ENCODE results near the gene API5. TPM values are rescaled to one million over a fixed set of nuclear protein-coding genes. Genes with fewer than 3 reads are reported as not detected.
A peak's percentile ranks its signal among the peaks of the same experiment; 100 is the strongest.

API5 gene
- total and polyA plus RNA-seq, 10 of the 15 experiments (the other 5 are each of a cell fraction or from before 2014, with no cell fraction given): 52.0 to 193 (median 106) TPM

- H3K9me3 ChIP-seq (replicated peaks; ENCODE audit: control insufficient read depth, insufficient read depth, low read length): no peaks in the 10 kb centered on the region
- WGBS (ENCODE audit: insufficient coverage, insufficient replicate concordance, low lambda C conversion rate, missing lambda C conversion rate): 71% methylated on average over 3 of the region's 3 CpGs
- H3K4me3 ChIP-seq: no peak overlapping the region
- no peak overlapping the region for H3K27ac ChIP-seq (ENCODE audit: control insufficient read depth, insufficient read depth)
- no peak for ATAC-seq
- H2AFZ ChIP-seq (ENCODE audit: control insufficient read depth, low read depth, low read length): no peak overlapping the region
- in situ Hi-C loops (cut with MboI): no loop called here
- no peaks in the 10 kb centered on the region for H4K20me1 ChIP-seq (ENCODE audit: control insufficient read depth, insufficient read depth)
- no peak overlapping the region for H3K4me2 ChIP-seq (ENCODE audit: control insufficient read depth, insufficient read depth)
- no peaks in the 10 kb centered on the region for H3K4me1 ChIP-seq (ENCODE audit: control insufficient read depth, insufficient read depth, low read length)
- ChIA-PET RAD21 (ENCODE audit: unreplicated experiment) (no interaction called here), SMC1A (ENCODE audit: uncharacterized antibody, unreplicated experiment) (no interaction called here), POLR2A (interaction anchor here (0.5 kb wide), 1 partner anchor 17 kb away, joined by 9 read pairs; no protein-coding TSS in a partner anchor), CTCF (interaction anchor here (2.2 kb wide), 1 partner anchor 9 kb away, joined by 6 read pairs; no protein-coding TSS in a partner anchor)
- H3K79me2 ChIP-seq (ENCODE audit: control insufficient read depth, insufficient read depth, low read length): no peaks in the 10 kb centered on the region
- no peak for FAIRE-seq
- DNase-seq (ENCODE audit: low read depth, low spot score): no peak
- no peaks in the 10 kb centered on the region; a peak in 1 of 4 replicates for H3K27me3 ChIP-seq (replicated peaks in 1 of 2; ENCODE audit: control insufficient read depth in 2 of 2, insufficient read depth in 2 of 2, low read length in 1 of 2)
- no peak overlapping the region for H3K9ac ChIP-seq (ENCODE audit: control insufficient read depth, insufficient read depth, low read length)
- no peaks in the 10 kb centered on the region for H3K36me3 ChIP-seq (ENCODE audit: control insufficient read depth in 2 of 2, insufficient read depth in 2 of 2, low read length in 1 of 2)
- BruUV-seq (replicated peaks): no TSS peak
- intact Hi-C loops (cut with micrococcal nuclease; ENCODE audit: unreplicated experiment): no loop called here
- TF ChIP-seq MTA2 (IDR thresholded peaks at IDR 0.05; ENCODE audit: low read depth): no peak
- TF ChIP-seq, protein P1, sequence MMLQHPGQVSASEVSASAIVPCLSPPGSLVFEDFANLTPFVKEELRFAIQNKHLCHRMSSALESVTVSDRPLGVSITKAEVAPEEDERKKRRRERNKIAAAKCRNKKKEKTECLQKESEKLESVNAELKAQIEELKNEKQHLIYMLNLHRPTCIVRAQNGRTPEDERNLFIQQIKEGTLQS (IDR thresholded peaks at IDR 0.05; ENCODE audit: borderline replicate concordance, extremely low read depth, low read depth, low read length): no peak
- TF ChIP-seq KDM1A (IDR thresholded peaks at IDR 0.05; ENCODE audit: borderline replicate concordance): no peak
Observed at GRCh38 chr11:43289368-43289767, 22.4 kb upstream of the API5 start.

DNA sequence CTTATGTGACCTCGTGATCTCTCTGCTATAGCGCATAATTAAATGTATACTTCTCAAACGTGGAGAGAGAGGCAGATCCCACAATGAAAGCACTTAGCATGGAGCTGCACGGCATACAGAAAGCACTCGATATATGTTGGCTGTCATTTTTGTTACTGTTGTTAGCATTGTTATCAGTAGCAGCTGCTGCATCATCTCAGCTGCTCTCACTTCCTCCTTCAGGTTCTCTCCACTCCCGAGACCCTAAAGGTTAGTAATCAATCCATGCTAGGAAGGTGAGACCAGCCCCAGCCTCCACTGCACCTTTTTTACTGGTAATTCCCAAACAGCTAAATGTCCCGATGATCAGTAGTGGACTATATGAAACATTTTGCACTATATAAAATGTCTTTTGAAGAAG, 13.4 kb upstream of the API5 start:
- TF ChIP-seq JUND (IDR thresholded peaks at IDR 0.05; ENCODE audit: low read depth, low read length) (no peak), SPI1 (IDR thresholded peaks at IDR 0.05; ENCODE audit: borderline replicate concordance, insufficient read depth, low read depth, low read length) (peak; percentile 60; the same call in 1 of the 2 replicates)
- TF ChIP-seq, protein P2, sequence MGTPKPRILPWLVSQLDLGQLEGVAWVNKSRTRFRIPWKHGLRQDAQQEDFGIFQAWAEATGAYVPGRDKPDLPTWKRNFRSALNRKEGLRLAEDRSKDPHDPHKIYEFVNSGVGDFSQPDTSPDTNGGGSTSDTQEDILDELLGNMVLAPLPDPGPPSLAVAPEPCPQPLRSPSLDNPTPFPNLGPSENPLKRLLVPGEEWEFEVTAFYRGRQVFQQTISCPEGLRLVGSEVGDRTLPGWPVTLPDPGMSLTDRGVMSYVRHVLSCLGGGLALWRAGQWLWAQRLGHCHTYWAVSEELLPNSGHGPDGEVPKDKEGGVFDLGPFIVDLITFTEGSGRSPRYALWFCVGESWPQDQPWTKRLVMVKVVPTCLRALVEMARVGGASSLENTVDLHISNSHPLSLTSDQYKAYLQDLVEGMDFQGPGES (IDR thresholded peaks at IDR 0.05): no peak
- TF ChIP-seq, protein P3, sequence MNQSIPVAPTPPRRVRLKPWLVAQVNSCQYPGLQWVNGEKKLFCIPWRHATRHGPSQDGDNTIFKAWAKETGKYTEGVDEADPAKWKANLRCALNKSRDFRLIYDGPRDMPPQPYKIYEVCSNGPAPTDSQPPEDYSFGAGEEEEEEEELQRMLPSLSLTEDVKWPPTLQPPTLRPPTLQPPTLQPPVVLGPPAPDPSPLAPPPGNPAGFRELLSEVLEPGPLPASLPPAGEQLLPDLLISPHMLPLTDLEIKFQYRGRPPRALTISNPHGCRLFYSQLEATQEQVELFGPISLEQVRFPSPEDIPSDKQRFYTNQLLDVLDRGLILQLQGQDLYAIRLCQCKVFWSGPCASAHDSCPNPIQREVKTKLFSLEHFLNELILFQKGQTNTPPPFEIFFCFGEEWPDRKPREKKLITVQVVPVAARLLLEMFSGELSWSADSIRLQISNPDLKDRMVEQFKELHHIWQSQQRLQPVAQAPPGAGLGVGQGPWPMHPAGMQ (IDR thresholded peaks at IDR 0.05; ENCODE audit: borderline replicate concordance): no peak
- BruUV-seq (replicated peaks): no TSS peak
- Histone ChIP-seq H2AFZ (ENCODE audit: control insufficient read depth, low read depth, low read length) (no peak overlapping the region), H3K36me3 (ENCODE audit: control insufficient read depth in 2 of 2, insufficient read depth in 2 of 2, low read length in 1 of 2) (no peaks in the 10 kb centered on the region), H3K4me3 (no peak overlapping the region), H3K27me3 (replicated peaks in 1 of 2; ENCODE audit: control insufficient read depth in 2 of 2, insufficient read depth in 2 of 2, low read length in 1 of 2) (no peaks in the 10 kb centered on the region), H3K4me2 (ENCODE audit: control insufficient read depth, insufficient read depth) (no peak overlapping the region), H4K20me1 (ENCODE audit: control insufficient read depth, insufficient read depth) (no peaks in the 10 kb centered on the region), H3K9me3 (replicated peaks; ENCODE audit: control insufficient read depth, insufficient read depth, low read length) (no peaks in the 10 kb centered on the region), H3K4me1 (ENCODE audit: control insufficient read depth, insufficient read depth, low read length) (no peaks in the 10 kb centered on the region; the same call in 1 of the 2 replicates), H3K27ac (ENCODE audit: control insufficient read depth, insufficient read depth) (no peak overlapping the region), H3K9ac (ENCODE audit: control insufficient read depth, insufficient read depth, low read length) (no peak overlapping the region), H3K79me2 (ENCODE audit: control insufficient read depth, insufficient read depth, low read length) (no peaks in the 10 kb centered on the region)
- FAIRE-seq (no peak), ATAC-seq (peak; percentile 48; the same call in 2 of the 3 replicates), DNase-seq (ENCODE audit: low read depth, low spot score) (no peak)
- 39% methylated on average over 7 of the region's 7 CpGs for WGBS (ENCODE audit: insufficient coverage, insufficient replicate concordance, low lambda C conversion rate, missing lambda C conversion rate)
- SMC1A ChIA-PET (ENCODE audit: uncharacterized antibody, unreplicated experiment): interaction anchor here (1.4 to 1.8 kb wide), 2 partner anchors 10 to 14 kb away, joined by 3 to 6 read pairs; no protein-coding TSS in a partner anchor
- intact Hi-C loops (cut with micrococcal nuclease; ENCODE audit: unreplicated experiment): no loop called here
- CTCF ChIA-PET: interaction anchor here (1.0 to 4.8 kb wide), 4 partner anchors 14 to 121 kb away, joined by 3 to 31 read pairs (median 6); partner anchors contain the start of gene API5
- POLR2A ChIA-PET: no interaction called here
- in situ Hi-C loops (cut with MboI): no loop called here
- RAD21 ChIA-PET (ENCODE audit: unreplicated experiment): interaction anchor here (1.2 kb wide), 1 partner anchor 15 kb away, joined by 3 read pairs; no protein-coding TSS in a partner anchor
